Epithelial cell of esophagus (primary cell): ENCODE measurements around the gene GP1BB.
A peak's percentile ranks its signal among the peaks of the same experiment; 100 is the strongest.

Experiments
- DNase-seq: peaks from one replicate; pipeline ENCODE4 v3.0.0; 2010; ENCODE audit warnings: low read depth
- H3K4me3 ChIP-seq: 2 replicates; pipeline ENCODE4 v1.5.1; 2011; ENCODE audit warnings: mild to moderate bottlenecking, low read length, control low read depth
- TF ChIP-seq, protein P1 (sequence below): IDR thresholded peaks from 2 replicates; pipeline ENCODE4 v1.5.1; 2011; ENCODE audit warnings: low read depth, mild to moderate bottlenecking, low read length, control low read depth, inconsistent platforms; ENCODE audit not compliant: insufficient read depth; ENCODE audit errors: missing control alignments

The GP1BB gene

GRCh38 chr22:19756288-19757128, 33.2 kb downstream of the GP1BB start:
- TF ChIP-seq, protein P1, sequence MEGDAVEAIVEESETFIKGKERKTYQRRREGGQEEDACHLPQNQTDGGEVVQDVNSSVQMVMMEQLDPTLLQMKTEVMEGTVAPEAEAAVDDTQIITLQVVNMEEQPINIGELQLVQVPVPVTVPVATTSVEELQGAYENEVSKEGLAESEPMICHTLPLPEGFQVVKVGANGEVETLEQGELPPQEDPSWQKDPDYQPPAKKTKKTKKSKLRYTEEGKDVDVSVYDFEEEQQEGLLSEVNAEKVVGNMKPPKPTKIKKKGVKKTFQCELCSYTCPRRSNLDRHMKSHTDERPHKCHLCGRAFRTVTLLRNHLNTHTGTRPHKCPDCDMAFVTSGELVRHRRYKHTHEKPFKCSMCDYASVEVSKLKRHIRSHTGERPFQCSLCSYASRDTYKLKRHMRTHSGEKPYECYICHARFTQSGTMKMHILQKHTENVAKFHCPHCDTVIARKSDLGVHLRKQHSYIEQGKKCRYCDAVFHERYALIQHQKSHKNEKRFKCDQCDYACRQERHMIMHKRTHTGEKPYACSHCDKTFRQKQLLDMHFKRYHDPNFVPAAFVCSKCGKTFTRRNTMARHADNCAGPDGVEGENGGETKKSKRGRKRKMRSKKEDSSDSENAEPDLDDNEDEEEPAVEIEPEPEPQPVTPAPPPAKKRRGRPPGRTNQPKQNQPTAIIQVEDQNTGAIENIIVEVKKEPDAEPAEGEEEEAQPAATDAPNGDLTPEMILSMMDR = peak; percentile 63
- H3K4me3 ChIP-seq = peak overlapping the region; percentile 4
- DNase-seq = peak; percentile 82

GRCh38 chr22:19757140-19757984, 34.0 kb downstream of the GP1BB start:
- no peak for DNase-seq
- TF ChIP-seq, protein P1 = no peak
- H3K4me3 ChIP-seq = peak overlapping the region; percentile 4

- H3K4me3 ChIP-seq = no peak overlapping the region
- TF ChIP-seq, protein P1 = no peak
- no peak for DNase-seq
Measured at GRCh38 chr22:19757985-19758895, 34.9 kb downstream of the GP1BB start.

DNA sequence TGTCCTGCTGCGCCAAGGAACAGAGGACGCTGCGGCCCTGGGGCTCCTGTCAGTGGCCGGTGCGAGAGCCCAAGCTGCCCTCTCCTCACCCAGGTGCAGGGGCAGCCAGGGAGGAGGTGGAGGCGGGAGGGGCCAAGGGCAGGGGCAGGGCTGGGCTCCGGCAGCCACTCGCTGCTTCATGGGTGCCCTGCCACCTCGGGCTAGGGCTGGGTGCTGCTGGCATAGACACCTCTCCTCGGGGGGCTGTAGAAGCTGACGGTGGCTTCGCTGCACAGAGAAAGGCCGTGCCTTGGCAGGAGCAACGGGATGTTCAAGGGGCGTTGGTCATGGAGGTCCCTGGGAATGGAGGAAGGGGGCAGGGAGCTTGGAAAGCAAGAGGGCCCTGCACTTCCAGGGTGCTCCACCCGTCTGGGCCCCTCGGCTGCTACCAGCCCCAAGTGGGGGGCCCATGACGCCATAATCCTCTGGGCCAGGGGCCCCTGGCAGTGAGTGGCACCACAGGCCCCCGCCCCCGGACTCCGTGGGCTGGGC, 35.6 kb downstream of the GP1BB start:
- DNase-seq = no peak
- TF ChIP-seq, protein P1 = no peak
- no peak overlapping the region for H3K4me3 ChIP-seq

DNA sequence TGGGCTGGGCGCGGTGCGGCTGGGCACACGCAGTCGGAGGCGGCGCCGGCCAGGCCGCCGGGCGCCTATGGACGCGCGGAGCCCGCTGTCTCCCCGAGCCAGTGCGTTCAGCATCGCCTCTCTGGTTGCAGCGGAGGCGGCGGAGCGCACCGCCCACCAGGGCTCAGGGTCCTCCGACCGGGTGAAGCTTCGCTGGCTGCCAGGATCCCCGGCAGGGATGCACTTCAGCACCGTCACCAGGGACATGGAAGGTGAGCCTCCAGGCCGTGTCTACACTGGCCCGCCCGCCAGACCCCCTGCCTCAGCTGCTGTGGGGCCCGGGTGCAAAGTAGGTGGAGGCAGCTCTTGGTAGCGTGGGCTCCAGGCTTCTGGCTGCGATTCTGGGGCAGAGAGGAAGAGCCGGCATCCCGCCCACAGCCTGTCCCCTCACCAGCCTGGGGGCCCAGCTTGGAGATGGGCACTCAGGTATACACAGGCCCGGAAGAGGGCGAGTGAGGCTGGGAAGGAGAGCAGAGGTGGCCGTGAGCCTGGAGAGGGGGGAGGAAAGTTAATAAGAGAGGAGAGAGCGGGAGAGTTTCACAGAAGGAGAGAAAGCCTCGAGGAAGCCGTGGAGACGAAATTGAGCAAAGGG, 36.2 kb downstream of the GP1BB start:
- DNase-seq = peak; percentile 43
- TF ChIP-seq, protein P1 = no peak
- peak overlapping the region; percentile 42 for H3K4me3 ChIP-seq
